PFSK-1 (cell line): ENCODE measurements around the gene IER5.

Experiments used
- FOXP2 ChIP-seq: optimal IDR thresholded peaks from 2 replicates; pipeline ENCODE3; 2011; ENCODE audit warnings: borderline replicate concordance, control low read depth, inconsistent platforms; ENCODE audit not compliant: insufficient read depth; ENCODE audit errors: extremely low read length, extremely low read depth
- POLR2AphosphoS5 ChIP-seq: IDR thresholded peaks from 2 replicates; pipeline ENCODE4 v1.6.1; 2012; ENCODE audit warnings: low read depth, mild to moderate bottlenecking, control low read depth, low read length, moderate library complexity
- SIN3A ChIP-seq: IDR thresholded peaks from 2 replicates; pipeline ENCODE4 v1.6.1; 2012; ENCODE audit warnings: mild to moderate bottlenecking, low read length, moderate library complexity, borderline replicate concordance; ENCODE audit not compliant: insufficient read depth
- TAF1 ChIP-seq: IDR thresholded peaks from 2 replicates; pipeline ENCODE4 v1.6.1; 2012; ENCODE audit warnings: low read length, control low read depth, borderline replicate concordance; ENCODE audit not compliant: insufficient read depth
- TF ChIP-seq, protein P1 (sequence below), 2 experiments: IDR thresholded peaks; 2 replicates each; pipeline versions ENCODE4 v1.6.1 to v1.8.0; 2011 to 2012; ENCODE audit warnings: low read depth in 2 of 2, low read length in 2 of 2, control low read depth in 1 of 2, inconsistent platforms in 1 of 2, mild to moderate bottlenecking in 1 of 2, moderate library complexity in 1 of 2; ENCODE audit not compliant: insufficient read depth in 1 of 2

IER5 gene

DNA sequence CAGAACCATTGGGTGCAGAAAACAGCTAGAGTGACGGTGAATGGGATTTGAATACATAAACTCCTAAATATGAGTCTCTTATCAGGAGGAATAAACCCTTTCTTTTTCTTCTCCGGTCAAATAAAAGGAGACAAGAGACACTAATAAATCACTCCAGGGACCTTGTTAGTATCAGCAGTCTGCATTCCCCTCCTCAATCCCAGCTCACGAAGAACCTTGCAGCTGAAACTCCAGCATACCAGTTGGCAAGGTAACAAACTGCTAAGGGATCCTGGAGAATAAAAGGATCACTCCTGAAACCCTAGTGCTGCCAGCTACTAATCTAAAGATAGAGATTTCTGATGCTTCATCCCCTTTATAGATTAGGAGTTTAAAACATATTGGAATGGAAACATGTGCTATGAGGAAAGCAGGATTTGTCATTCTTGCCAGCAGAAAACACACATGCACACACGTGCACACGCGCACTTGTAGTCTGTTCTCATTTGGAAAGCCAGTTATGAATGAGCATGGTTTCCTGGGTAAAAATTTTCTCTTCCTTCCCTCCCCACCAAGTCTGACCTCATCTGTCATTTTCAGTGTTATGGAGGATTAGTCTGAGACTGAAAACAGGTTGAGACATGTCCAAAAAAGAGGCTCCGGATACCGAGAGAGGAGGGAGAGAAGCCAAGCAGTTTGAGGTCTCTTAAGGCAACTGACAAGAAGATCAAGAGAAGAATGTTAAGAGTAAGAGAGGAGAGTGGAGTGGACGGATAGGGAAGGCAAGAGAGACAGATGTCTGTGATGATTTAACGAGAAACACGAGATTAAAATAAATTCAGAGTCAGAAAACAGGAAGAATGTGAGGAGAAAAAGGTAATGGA is 10.9 kb downstream of the IER5 start:
- TF ChIP-seq SIN3A (peak; percentile 83; the same call in 1 of the 2 replicates), FOXP2 (no peak), TAF1 (no peak), POLR2AphosphoS5 (no peak)
- TF ChIP-seq, protein P1, sequence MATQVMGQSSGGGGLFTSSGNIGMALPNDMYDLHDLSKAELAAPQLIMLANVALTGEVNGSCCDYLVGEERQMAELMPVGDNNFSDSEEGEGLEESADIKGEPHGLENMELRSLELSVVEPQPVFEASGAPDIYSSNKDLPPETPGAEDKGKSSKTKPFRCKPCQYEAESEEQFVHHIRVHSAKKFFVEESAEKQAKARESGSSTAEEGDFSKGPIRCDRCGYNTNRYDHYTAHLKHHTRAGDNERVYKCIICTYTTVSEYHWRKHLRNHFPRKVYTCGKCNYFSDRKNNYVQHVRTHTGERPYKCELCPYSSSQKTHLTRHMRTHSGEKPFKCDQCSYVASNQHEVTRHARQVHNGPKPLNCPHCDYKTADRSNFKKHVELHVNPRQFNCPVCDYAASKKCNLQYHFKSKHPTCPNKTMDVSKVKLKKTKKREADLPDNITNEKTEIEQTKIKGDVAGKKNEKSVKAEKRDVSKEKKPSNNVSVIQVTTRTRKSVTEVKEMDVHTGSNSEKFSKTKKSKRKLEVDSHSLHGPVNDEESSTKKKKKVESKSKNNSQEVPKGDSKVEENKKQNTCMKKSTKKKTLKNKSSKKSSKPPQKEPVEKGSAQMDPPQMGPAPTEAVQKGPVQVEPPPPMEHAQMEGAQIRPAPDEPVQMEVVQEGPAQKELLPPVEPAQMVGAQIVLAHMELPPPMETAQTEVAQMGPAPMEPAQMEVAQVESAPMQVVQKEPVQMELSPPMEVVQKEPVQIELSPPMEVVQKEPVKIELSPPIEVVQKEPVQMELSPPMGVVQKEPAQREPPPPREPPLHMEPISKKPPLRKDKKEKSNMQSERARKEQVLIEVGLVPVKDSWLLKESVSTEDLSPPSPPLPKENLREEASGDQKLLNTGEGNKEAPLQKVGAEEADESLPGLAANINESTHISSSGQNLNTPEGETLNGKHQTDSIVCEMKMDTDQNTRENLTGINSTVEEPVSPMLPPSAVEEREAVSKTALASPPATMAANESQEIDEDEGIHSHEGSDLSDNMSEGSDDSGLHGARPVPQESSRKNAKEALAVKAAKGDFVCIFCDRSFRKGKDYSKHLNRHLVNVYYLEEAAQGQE (IDR thresholded peaks at IDR 0.05; ENCODE audit: insufficient read depth in 1 of 2, low read depth in 2 of 2, low read length in 2 of 2), result no peak

- TF ChIP-seq TAF1, result no peak
- TF ChIP-seq POLR2AphosphoS5, result no peak
- TF ChIP-seq, protein P1 (IDR thresholded peaks at IDR 0.05; ENCODE audit: insufficient read depth in 1 of 2, low read depth in 2 of 2, low read length in 2 of 2), result no peak
- TF ChIP-seq SIN3A, result no peak; the same call in 1 of the 2 replicates
Measured at GRCh38 chr1:181100015-181100905, 11.8 kb downstream of the IER5 start.

DNA sequence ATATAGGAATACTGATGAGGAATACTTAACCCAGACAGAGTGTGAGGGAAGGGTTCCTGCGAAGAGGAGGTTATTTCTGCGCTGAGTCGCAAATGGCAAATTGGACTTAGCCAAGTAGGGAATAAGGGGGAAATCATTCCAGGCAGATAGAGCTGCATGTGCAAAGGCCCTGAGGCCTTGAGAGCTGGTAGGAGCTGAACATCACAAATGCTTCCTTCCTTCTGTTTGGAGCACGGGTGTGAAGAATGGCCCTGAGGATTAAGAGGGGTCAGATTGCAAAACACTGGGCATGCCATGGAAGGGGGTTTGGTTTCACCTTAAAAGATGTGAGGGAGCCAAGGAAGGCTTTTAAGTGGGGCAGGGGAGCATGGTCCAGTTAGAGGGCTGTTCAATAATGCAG is 12.4 kb downstream of the IER5 start:
- no peak for TF ChIP-seq POLR2AphosphoS5
- TF ChIP-seq, protein P1 (IDR thresholded peaks at IDR 0.05; ENCODE audit: insufficient read depth in 1 of 2, low read depth in 2 of 2, low read length in 2 of 2), result no peak
- no peak for TF ChIP-seq FOXP2
- TF ChIP-seq TAF1, result no peak
- TF ChIP-seq SIN3A, result no peak

- TF ChIP-seq SIN3A (no peak), FOXP2 (peak; percentile 48)
Measured at GRCh38 chr1:181101581-181102226, 13.2 kb downstream of the IER5 start.

GRCh38 chr1:181102841-181103240 is 14.3 kb downstream of the IER5 start:
- no peak for TF ChIP-seq SIN3A
- TF ChIP-seq TAF1, result no peak
- TF ChIP-seq, protein P1 (IDR thresholded peaks at IDR 0.05; ENCODE audit: insufficient read depth in 1 of 2, low read depth in 2 of 2, low read length in 2 of 2), result no peak
